AG08395 (cell line): ENCODE measurements around the gene SIK3.
A peak's percentile ranks its signal among the peaks of the same experiment; 100 is the strongest.
"Not testable (repeated sequence)": the region's sequence is repeated elsewhere in the genome, so short reads cannot be mapped to it uniquely, and the experiment has no call there.

Experiments
- DNase-seq: peaks from one replicate; pipeline ENCODE4 v3.0.0; 2012; ENCODE audit warnings: mixed read lengths, low spot score

The SIK3 gene

GRCh38 chr11:116840224-116840745 lies 257.9 kb downstream of the SIK3 start:
- DNase-seq: peak; percentile 43

- no peak for DNase-seq
Observed at GRCh38 chr11:116838321-116839084, 259.7 kb downstream of the SIK3 start.

DNA sequence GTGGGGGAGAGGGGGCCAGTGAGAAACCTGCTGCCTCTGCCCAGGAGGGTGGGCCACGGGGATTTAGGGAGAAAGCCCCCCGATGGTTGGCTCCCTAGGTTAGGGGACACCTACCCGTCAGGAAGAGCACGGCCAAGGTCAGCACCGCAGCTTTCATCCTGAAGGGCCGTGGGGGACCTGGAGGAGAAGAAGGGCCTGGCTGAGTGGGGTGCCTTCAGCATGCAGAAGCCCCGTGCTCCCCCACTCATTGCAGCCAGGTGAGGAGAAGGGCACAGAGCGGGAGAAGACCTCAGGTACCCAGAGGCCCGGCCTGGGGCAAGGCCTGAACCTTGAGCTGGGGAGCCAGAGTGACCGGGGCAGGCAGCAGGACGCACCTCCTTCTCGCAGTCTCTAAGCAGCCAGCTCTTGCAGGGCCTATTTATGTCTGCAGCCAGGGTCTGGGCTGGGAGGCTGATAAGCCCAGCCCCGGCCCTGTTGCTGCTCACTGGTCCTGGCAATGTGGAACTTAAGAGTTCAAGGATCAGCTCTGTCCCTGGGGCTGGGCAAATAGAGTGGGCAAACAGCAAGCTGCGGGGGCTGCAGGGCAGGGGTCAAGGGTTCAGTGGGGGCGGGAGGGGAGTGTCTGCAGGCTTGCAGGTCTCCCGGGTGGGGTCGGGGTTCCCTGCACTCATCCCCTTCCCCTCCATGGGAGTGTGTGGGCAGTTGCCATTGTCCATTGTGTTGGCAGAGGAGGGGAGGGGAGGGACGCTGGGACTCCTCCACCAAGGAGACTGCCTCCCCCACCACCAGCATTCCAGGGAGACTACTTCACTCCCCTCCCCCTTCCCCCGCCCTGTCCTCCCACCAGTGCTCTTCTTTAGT lies 260.8 kb downstream of the SIK3 start, which contains the start of gene APOA1:
Gene APOA1 (minus strand): TSS at position 392 of the 861 bp plus-strand sequence. CDS start 235 bp downstream, at position 157.
- no peak for DNase-seq

DNA sequence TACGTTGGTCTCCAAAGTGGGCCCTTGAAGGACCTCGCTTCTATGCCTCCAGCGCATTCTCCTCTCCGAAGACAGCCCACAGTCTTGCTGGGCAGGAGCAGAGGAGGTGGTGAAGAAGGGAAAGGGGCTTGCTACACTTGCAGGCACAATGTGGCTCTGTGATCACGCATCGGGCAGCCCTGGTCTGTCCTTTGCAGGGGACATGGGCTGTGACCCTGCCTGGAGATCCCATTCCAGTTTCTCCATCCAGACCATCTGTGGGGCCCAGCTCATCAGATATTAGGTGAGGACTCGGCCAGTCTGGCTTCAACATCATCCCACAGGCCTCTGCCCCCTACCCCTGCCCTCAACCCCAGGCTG lies 261.6 kb downstream of the SIK3 start:
- DNase-seq: no peak

DNA sequence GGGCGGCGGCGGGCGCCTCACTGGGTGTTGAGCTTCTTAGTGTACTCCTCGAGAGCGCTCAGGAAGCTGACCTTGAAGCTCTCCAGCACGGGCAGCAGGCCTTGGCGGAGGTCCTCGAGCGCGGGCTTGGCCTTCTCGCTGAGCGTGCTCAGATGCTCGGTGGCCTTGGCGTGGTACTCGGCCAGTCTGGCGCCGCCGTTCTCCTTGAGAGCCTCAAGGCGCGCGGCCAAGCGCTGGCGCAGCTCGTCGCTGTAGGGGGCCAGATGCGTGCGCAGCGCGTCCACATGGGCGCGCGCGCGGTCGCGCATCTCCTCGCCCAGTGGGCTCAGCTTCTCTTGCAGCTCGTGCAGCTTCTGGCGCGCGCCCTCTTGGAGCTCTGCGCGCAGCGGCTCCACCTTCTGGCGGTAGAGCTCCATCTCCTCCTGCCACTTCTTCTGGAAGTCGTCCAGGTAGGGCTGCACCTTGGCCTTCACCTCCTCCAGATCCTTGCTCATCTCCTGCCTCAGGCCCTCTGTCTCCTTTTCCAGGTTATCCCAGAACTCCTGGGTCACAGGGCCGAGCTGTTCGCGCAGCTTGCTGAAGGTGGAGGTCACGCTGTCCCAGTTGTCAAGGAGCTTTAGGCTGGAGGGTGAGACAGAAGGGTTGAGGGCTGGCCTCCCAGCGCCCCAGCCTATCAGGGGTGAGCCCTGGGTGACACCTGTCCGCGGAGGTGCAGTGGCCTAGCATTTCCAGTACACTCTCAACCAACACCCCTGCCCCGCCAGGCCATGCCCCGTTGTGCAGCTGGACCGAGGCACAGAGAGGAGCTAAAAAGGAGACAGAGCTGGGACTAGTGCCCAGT lies 262.2 kb downstream of the SIK3 start:
- DNase-seq: peak; percentile 96

DNA sequence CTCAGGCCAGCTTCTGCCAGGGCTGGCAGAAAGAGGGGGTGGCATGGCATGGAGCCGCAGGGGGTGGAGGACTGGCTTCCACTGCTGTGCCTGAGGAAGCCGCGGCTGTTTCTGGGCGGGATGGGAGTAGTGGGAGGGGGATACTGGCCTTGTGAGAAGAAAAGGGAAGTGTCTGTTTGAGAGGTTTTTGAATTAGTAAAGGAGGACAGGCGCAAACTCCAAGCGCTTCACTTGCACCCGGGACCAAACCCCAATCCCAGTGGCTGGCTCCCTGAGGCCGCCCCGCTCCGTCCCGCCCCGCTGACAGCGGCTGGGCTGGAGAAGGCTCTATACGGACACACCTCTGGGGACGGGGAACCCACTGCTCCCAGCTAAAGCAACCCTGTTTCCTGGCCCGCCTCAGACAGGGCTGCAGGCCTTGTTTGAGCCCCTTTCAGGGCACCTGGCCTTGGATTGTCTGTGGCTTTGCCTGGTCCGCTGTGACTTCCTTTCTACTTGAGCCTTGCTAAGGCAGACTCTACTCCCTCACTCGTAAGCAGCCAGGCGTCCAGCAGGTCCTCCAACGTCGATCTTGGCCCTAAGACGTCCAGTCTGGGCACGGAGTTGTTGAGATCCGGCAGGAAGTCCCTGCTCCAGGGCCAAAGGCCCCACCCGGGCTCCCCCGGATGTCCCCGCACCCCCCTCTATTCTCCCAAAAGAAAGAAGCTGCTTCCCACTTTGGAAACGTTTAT lies 263.0 kb downstream of the SIK3 start:
- DNase-seq: no peak

DNA sequence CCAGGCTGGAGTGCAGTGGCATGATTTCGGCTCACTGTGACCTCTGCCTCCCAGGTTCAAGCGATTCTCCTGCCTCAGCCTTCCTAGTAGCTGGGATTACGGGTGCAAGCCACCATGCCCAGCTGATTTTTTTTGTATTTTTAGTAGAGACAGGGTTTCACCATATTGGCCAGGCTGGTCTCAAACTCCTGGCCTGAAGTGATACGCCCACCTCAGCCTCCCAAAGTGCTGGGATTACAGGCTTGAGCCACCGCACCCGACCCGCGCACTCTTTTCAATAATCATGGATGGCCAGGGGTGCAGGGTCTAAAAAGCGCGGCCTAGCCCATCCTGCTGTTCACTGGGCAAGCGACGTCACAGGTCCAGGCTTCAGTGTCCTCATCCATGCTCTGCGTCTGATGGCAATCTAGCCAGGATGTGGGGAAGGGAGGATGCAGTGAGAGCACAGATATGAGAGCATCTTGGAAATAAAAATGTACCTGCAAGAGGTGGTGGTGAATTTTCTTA lies 263.6 kb downstream of the SIK3 start:
- DNase-seq: not testable (repeated sequence)

GRCh38 chr11:116833816-116834534 lies 264.3 kb downstream of the SIK3 start:
- DNase-seq: no peak

DNA sequence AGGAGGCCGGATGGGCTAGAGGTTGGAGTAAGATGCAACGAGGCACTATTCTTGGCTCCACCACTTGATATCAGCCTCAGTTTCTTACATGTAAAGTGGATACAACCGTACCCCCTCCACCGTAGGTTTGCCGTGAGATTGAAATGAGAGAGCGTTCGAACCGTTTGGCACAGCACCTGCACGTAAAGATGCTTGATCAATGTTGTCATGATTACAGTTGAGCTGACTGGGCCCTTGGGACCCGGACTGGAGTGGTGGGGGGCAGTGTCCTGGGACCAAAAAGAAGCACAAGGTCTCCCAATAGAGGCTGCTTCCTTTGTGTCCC lies 264.8 kb downstream of the SIK3 start:
- no peak for DNase-seq

- no peak for DNase-seq
Observed at GRCh38 chr11:116832350-116833290, 265.6 kb downstream of the SIK3 start.

- DNase-seq: no peak
Observed at GRCh38 chr11:116831790-116832349, 266.4 kb downstream of the SIK3 start.

DNA sequence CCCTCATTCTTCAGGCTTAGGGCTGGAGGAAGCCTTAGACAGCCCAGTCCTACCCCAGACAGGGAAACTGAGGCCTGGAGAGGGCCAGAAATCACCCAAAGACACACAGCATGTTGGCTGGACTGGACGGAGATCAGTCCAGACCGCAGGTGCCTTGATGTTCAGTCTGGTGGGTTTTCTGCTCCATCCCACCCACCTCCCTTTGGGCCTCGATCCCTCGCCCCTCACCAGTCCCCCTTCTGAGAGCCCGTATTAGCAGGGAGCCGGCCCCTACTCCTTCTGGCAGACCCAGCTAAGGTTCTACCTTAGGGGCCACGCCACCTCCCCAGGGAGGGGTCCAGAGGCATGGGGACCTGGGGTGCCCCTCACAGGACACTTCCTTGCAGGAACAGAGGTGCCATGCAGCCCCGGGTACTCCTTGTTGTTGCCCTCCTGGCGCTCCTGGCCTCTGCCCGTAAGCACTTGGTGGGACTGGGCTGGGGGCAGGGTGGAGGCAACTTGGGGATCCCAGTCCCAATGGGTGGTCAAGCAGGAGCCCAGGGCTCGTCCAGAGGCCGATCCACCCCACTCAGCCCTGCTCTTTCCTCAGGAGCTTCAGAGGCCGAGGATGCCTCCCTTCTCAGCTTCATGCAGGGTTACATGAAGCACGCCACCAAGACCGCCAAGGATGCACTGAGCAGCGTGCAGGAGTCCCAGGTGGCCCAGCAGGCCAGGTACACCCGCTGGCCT lies 267.9 kb downstream of the SIK3 start:
- DNase-seq: no peak

DNA sequence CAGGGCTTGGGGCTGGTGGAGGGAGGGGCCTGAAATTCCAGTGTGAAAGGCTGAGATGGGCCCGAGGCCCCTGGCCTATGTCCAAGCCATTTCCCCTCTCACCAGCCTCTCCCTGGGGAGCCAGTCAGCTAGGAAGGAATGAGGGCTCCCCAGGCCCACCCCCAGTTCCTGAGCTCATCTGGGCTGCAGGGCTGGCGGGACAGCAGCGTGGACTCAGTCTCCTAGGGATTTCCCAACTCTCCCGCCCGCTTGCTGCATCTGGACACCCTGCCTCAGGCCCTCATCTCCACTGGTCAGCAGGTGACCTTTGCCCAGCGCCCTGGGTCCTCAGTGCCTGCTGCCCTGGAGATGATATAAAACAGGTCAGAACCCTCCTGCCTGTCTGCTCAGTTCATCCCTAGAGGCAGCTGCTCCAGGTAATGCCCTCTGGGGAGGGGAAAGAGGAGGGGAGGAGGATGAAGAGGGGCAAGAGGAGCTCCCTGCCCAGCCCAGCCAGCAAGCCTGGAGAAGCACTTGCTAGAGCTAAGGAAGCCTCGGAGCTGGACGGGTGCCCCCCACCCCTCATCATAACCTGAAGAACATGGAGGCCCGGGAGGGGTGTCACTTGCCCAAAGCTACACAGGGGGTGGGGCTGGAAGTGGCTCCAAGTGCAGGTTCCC lies 268.6 kb downstream of the SIK3 start, which contains the start of gene APOC3:
Gene APOC3 (plus strand): TSS at position 383 of the 659 bp plus-strand sequence. CDS start 676 bp downstream, outside the sequence.
- DNase-seq: no peak

- DNase-seq: no peak
Observed at GRCh38 chr11:116828632-116829524, 269.4 kb downstream of the SIK3 start.

DNA sequence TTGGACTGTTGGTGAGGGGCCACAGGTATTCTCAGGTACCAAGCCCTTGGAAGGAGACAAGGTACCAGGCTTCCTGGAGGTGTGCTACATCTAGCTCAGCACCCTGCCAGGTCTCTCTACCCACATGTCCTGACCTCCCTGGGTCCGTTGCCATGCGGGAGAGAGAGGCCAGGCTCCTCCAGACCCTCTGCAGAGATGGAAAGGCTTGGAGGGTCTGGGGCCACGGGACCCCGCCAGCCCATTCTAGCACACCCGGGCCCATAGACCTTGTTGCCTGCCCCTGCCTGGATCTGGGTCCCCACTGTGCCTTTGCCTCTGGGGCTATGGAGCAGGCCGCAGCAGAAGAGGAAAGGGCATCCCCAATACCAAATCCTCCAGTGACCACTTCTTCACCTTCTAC lies 270.8 kb downstream of the SIK3 start:
- DNase-seq: no peak

GRCh38 chr11:116826751-116827431 lies 271.3 kb downstream of the SIK3 start:
- DNase-seq: no peak
